Measurements from ENCODE around the gene DLL1. TPM values are rescaled to one million over a fixed set of nuclear protein-coding genes. Genes with fewer than 3 reads are reported as not detected.

Gene DLL1
- polyA plus RNA-seq, 3 donors: 0.17 TPM; not detected in 2

DNA sequence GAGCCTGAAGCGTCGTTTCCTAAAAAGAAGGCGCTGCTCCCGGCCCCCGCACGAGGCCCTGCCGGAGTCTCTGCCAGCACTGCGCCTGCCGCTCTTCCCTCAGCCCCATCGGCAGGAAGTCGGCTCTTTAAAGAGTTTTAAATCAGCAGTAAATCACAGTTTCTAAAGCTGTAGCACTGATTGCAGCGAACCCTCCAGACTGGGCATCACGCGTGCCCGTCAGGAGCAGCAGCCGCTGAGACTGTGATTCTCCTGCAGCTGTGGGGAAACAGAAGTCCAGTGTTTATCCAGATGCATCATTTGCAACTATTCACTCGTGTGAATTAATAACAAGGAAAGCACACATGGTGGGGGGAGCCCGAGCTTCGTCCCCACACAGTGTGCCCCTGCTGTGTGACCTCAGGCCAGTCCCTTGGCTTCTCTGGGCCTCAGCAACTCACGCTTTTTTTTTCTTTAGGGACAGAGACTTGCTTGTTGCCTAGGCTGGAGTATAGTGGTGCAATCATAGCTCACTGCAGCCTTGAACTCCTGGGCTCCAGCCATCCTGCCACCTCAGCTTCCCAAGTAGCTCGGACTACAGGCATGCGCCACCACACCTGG lies 28.3 kb downstream of the DLL1 start:
- no peak overlapping the region for H2AFZ ChIP-seq (ENCODE audit: insufficient read depth, low read depth, low read length, poor library complexity, severe bottlenecking)
- H3K4me2 ChIP-seq (replicated peaks; ENCODE audit: extremely low read depth, low read length, poor library complexity, severe bottlenecking): no peak overlapping the region
- no peaks in the 10 kb centered on the region for H3K79me2 ChIP-seq (ENCODE audit: insufficient read depth, low read length)
- WGBS (ENCODE audit: insufficient coverage): 59% methylated on average over 19 of the region's 22 CpGs
- H3K9me3 ChIP-seq (replicated peaks in 1 of 2; ENCODE audit: control insufficient read depth in 1 of 2, insufficient read depth in 1 of 2, low read length in 2 of 2): no peaks in the 10 kb centered on the region
- Mint-ChIP-seq H3K36me3 (no peaks in the 10 kb centered on the region), H3K4me3 (peak overlapping the region in 1 of 2 donors; percentile 35), H3K4me1 (peaks cover 13% of the 10 kb centered on the region), H3K27ac (no peak overlapping the region), H3K27me3 (ENCODE audit: low read depth in 3 of 3) (peaks cover 22 to 36% (median 25%) of the 10 kb centered on the region in 3 donors), H3K9me3 (peaks cover 0 to 2% (median 0%) of the 10 kb centered on the region in 7 donors)
- no peaks in the 10 kb centered on the region for H4K20me1 ChIP-seq (ENCODE audit: insufficient read depth, low read length)
- H3K9ac ChIP-seq (ENCODE audit: insufficient read depth, low read length, poor library complexity, severe bottlenecking): no peak overlapping the region
- H3K27ac ChIP-seq (ENCODE audit: low read depth in 1 of 2, low read length in 2 of 2): no peak overlapping the region
- H3K4me3 ChIP-seq (replicated peaks in 1 of 3; ENCODE audit: low read depth in 2 of 3, low read length in 3 of 3): no peak overlapping the region
- peaks cover 12 to 14% of the 10 kb centered on the region in 2 donors for H3K4me1 ChIP-seq (ENCODE audit: control insufficient read depth in 1 of 2, insufficient read depth in 2 of 2, low read length in 2 of 2)
- peaks cover 0 to 3% of the 10 kb centered on the region in 2 donors for H3K27me3 ChIP-seq (ENCODE audit: control insufficient read depth in 2 of 2, insufficient read depth in 2 of 2, low read length in 2 of 2)
- no peak for TF ChIP-seq CTCF (IDR thresholded peaks at IDR 0.05)
- no peaks in the 10 kb centered on the region for H3K36me3 ChIP-seq (replicated peaks in 1 of 2; ENCODE audit: control insufficient read depth in 1 of 2, insufficient read depth in 2 of 2, low read length in 2 of 2)
- intact Hi-C loops (cut with micrococcal nuclease): no loop called here
- no peak for DNase-seq

- peaks cover 12 to 14% of the 10 kb centered on the region in 2 donors for H3K4me1 ChIP-seq (ENCODE audit: control insufficient read depth in 1 of 2, insufficient read depth in 2 of 2, low read length in 2 of 2)
- no peak overlapping the region for H3K4me3 ChIP-seq (replicated peaks in 1 of 3; ENCODE audit: low read depth in 2 of 3, low read length in 3 of 3)
- H3K27ac ChIP-seq (ENCODE audit: low read depth in 1 of 2, low read length in 2 of 2): no peak overlapping the region
- peaks cover 13% of the 10 kb centered on the region for H3K4me1 Mint-ChIP-seq
- peak overlapping the region; percentile 29 for H2AFZ ChIP-seq (ENCODE audit: insufficient read depth, low read depth, low read length, poor library complexity, severe bottlenecking)
- H3K9ac ChIP-seq (ENCODE audit: insufficient read depth, low read length, poor library complexity, severe bottlenecking): no peak overlapping the region
- peaks cover 0 to 3% of the 10 kb centered on the region in 2 donors for H3K27me3 ChIP-seq (ENCODE audit: control insufficient read depth in 2 of 2, insufficient read depth in 2 of 2, low read length in 2 of 2)
- intact Hi-C loops (cut with micrococcal nuclease): no loop called here
- no peak overlapping the region for H3K4me2 ChIP-seq (replicated peaks; ENCODE audit: extremely low read depth, low read length, poor library complexity, severe bottlenecking)
- H3K9me3 ChIP-seq (replicated peaks in 1 of 2; ENCODE audit: control insufficient read depth in 1 of 2, insufficient read depth in 1 of 2, low read length in 2 of 2): no peaks in the 10 kb centered on the region
- H3K9me3 Mint-ChIP-seq: peaks cover 0 to 2% (median 0%) of the 10 kb centered on the region in 7 donors
- no peaks in the 10 kb centered on the region for H3K36me3 ChIP-seq (replicated peaks in 1 of 2; ENCODE audit: control insufficient read depth in 1 of 2, insufficient read depth in 2 of 2, low read length in 2 of 2)
- peak overlapping the region in 1 of 2 donors; percentile 35 for H3K4me3 Mint-ChIP-seq
- no peak for TF ChIP-seq CTCF (IDR thresholded peaks at IDR 0.05)
- H3K27me3 Mint-ChIP-seq (ENCODE audit: low read depth in 3 of 3): peaks cover 22 to 41% (median 29%) of the 10 kb centered on the region in 3 donors
- 86% methylated on average over 28 of the region's 32 CpGs for WGBS (ENCODE audit: insufficient coverage)
- H4K20me1 ChIP-seq (ENCODE audit: insufficient read depth, low read length): no peaks in the 10 kb centered on the region
- no peaks in the 10 kb centered on the region for H3K79me2 ChIP-seq (ENCODE audit: insufficient read depth, low read length)
- H3K27ac Mint-ChIP-seq: no peak overlapping the region
- no peaks in the 10 kb centered on the region for H3K36me3 Mint-ChIP-seq
- DNase-seq: no peak
Observed at GRCh38 chr6:170261643-170262488, 29.0 kb downstream of the DLL1 start.
